ENCODE measurements around the gene CERS6.

- no peak for TF ChIP-seq CTCF (IDR thresholded peaks at IDR 0.05)
- TF ChIP-seq POLR2AphosphoS5 (IDR thresholded peaks at IDR 0.05): peak; percentile 19 to 66
- no peak for TF ChIP-seq POLR2A (IDR thresholded peaks at IDR 0.05; ENCODE audit: low read depth)
These were observed 112.6 kb downstream of the CERS6 start for GRCh38 chr2:168568476-168569267.

All from esophagus muscularis mucosa (tissue), 3 donors.